Lung (tissue), 12 donors: ENCODE data around the gene SPDYC. TPM values are rescaled to one million over a fixed set of nuclear protein-coding genes. Genes with fewer than 3 reads are reported as not detected.

ENCODE experiments used
- ATAC-seq: fragments of 200-7000 bp; cut with Tn5 transposase; one replicate; pipeline ENCODE4 v1.9.1; 2020; ENCODE audit warnings: moderate number of reproducible peaks; ENCODE audit not compliant: insufficient read depth, low FRiP score
- DNase-seq, 3 donors: peaks; one replicate each; pipeline ENCODE4 v3.0.0-alpha.2; 2013 to 2017
- H3K27ac ChIP-seq, 2 donors: one replicate each; pipeline ENCODE4 v1.5.1; 2013; ENCODE audit warnings: mild to moderate bottlenecking in 2 of 2, moderate library complexity in 2 of 2, control low read depth in 1 of 2, inconsistent platforms in 1 of 2, low read depth in 1 of 2, low read length in 1 of 2
- H3K27me3 ChIP-seq, 3 donors: one replicate each; pipeline ENCODE4 v1.5.1; 2013; ENCODE audit warnings: low read length in 2 of 3; ENCODE audit not compliant: control insufficient read depth in 3 of 3, insufficient read depth in 3 of 3
- H3K36me3 ChIP-seq, 4 donors: one replicate each; pipeline ENCODE4 v1.5.1; 2013; ENCODE audit warnings: low read length in 4 of 4, mild to moderate bottlenecking in 1 of 4, moderate library complexity in 1 of 4; ENCODE audit not compliant: control insufficient read depth in 4 of 4, insufficient read depth in 4 of 4
- H3K4me1 ChIP-seq, 5 donors: one replicate each; pipeline ENCODE4 v1.5.1; 2013; ENCODE audit warnings: low read length in 5 of 5, mild to moderate bottlenecking in 2 of 5, moderate library complexity in 1 of 5; ENCODE audit not compliant: control insufficient read depth in 5 of 5, insufficient read depth in 5 of 5
- H3K4me3 ChIP-seq: one replicate; pipeline ENCODE4 v1.5.1; 2013; ENCODE audit warnings: mild to moderate bottlenecking, control low read depth, moderate library complexity
- H3K9ac ChIP-seq, 2 donors: one replicate each; pipeline ENCODE4 v1.5.1; 2013; ENCODE audit warnings: low read length in 2 of 2, control low read depth in 1 of 2; ENCODE audit not compliant: insufficient read depth in 1 of 2
- H3K9me3 ChIP-seq, 4 donors: one replicate each; pipeline ENCODE4 v1.5.1; 2013; ENCODE audit warnings: low read length in 3 of 4, mild to moderate bottlenecking in 1 of 4, moderate library complexity in 1 of 4; ENCODE audit not compliant: control insufficient read depth in 4 of 4, insufficient read depth in 3 of 4
- CTCF ChIP-seq: IDR thresholded peaks from 2 replicates; pipeline ENCODE4 v1.5.1; 2012; ENCODE audit warnings: mild to moderate bottlenecking; ENCODE audit errors: control extremely low read depth, extremely low read depth
- WGBS, 2 donors: extraction: QIAGEN DNeasy Blood & Tissue Kit; methylation state at CpG; one replicate each; pipeline ENCODE4 v1.1.7; 2013; 5-methylcytosine and 5-hydroxymethylcytosine counted together
- polyA plus RNA-seq, 2 donors: library from polyadenylated mRNA; stranded (reverse); fragments of 200-250 nt; gene quantifications; one replicate each; pipeline ENCODE4 v1.2.1, GENCODE V29; 2013
- total RNA-seq, 2 donors: library from RNA; depleted of rRNA in 1 of 2; stranded (reverse); fragments of >200 nt in 1 of 2; gene quantifications; one replicate each; pipeline ENCODE4 v1.2.1, GENCODE V29; 2014 to 2021
- donor health status: control.
- donor health status: control.
- donor health status: Bipolar disorder and iron deficiency.
- donor health status: healthy.
- donor health status: DM: yes; HTN: yes; CAD: no.

The SPDYC gene
- total and polyA plus RNA-seq, 4 donors = not detected

- Histone ChIP-seq H3K9me3 (no peaks in the 10 kb centered on the region), H3K9ac (peak within 1 kb of the TSS; percentile 94 to 97), H3K27ac (peak within 1 kb of the TSS; percentile 87 to 95), H3K4me3 (peak within 1 kb of the TSS; percentile 90), H3K27me3 (no peaks in the 10 kb centered on the region), H3K36me3 (peaks cover 15 to 45% (median 34%) of the 10 kb centered on the region in 4 donors), H3K4me1 (peaks cover 0 to 16% (median 7%) of the 10 kb centered on the region in 5 donors)
- ATAC-seq (peak; percentile 83), DNase-seq (peak; percentile 96 to 98 (median 97))
- no peak for TF ChIP-seq CTCF
- WGBS, 2 donors = 0 to 1% methylated on average over 64 of the region's 64 CpGs
Measured at GRCh38 chr11:65121865-65122696, 48.0 kb upstream of the SPDYC start, which contains the start of the genes FAU and MRPL49. Gene FAU, minus strand, starts transcription at chr11:65122134. Its CDS starts 321 bp downstream, at chr11:65121813. Gene MRPL49, plus strand, starts transcription at chr11:65122321. Its CDS starts 26 bp downstream, at chr11:65122347.

GRCh38 chr11:65124480-65125196, 45.4 kb upstream of the SPDYC start:
- no peak for TF ChIP-seq CTCF
- ATAC-seq = no peak
- DNase-seq = no peak
- Histone ChIP-seq H3K27me3 (no peaks in the 10 kb centered on the region), H3K4me1 (peaks cover 0 to 16% (median 7%) of the 10 kb centered on the region in 5 donors), H3K4me3 (no peak overlapping the region), H3K9me3 (no peaks in the 10 kb centered on the region), H3K9ac (no peak overlapping the region), H3K36me3 (peaks cover 24 to 54% (median 39%) of the 10 kb centered on the region in 4 donors), H3K27ac (no peak overlapping the region)
- WGBS, 2 donors = 93 to 95% methylated on average over 5 of the region's 5 CpGs

GRCh38 chr11:65125197-65126056, 44.6 kb upstream of the SPDYC start:
- Histone ChIP-seq H3K4me1 (peaks cover 0 to 16% (median 7%) of the 10 kb centered on the region in 5 donors), H3K9me3 (no peaks in the 10 kb centered on the region), H3K27ac (no peak overlapping the region), H3K36me3 (peaks cover 22 to 56% (median 39%) of the 10 kb centered on the region in 4 donors), H3K27me3 (no peaks in the 10 kb centered on the region), H3K9ac (no peak overlapping the region), H3K4me3 (no peak overlapping the region)
- DNase-seq = no peak
- no peak for TF ChIP-seq CTCF
- 90 to 96% methylated on average over 12 of the region's 12 CpGs for WGBS, 2 donors
- no peak for ATAC-seq
